MM.1S (cell line): ENCODE results near the gene CADM3.

Source experiments
- EZH2 ChIP-seq: fragments of 300-600 bp; sonication (generic); optimal IDR thresholded peaks from 2 replicates; pipeline ENCODE3; 2017; ENCODE audit warnings: low read depth, mild to moderate bottlenecking, antibody characterized with exemption, low read length, mixed read lengths
- EZH2phosphoT487 ChIP-seq: fragments of 300-600 bp; sonication (generic); IDR thresholded peaks from 2 replicates; pipeline ENCODE4 v1.6.1; 2018; ENCODE audit warnings: antibody characterized with exemption, low read length
- TF ChIP-seq, protein P1 (sequence below): fragments of 300-600 bp; sonication (generic); IDR thresholded peaks from 2 replicates; pipeline ENCODE4 v1.5.1; 2016; ENCODE audit warnings: antibody characterized with exemption, low read length, mixed read lengths

GRCh38 chr1:159142391-159142663 is 29.1 kb upstream of the CADM3 start:
- TF ChIP-seq, protein P1, sequence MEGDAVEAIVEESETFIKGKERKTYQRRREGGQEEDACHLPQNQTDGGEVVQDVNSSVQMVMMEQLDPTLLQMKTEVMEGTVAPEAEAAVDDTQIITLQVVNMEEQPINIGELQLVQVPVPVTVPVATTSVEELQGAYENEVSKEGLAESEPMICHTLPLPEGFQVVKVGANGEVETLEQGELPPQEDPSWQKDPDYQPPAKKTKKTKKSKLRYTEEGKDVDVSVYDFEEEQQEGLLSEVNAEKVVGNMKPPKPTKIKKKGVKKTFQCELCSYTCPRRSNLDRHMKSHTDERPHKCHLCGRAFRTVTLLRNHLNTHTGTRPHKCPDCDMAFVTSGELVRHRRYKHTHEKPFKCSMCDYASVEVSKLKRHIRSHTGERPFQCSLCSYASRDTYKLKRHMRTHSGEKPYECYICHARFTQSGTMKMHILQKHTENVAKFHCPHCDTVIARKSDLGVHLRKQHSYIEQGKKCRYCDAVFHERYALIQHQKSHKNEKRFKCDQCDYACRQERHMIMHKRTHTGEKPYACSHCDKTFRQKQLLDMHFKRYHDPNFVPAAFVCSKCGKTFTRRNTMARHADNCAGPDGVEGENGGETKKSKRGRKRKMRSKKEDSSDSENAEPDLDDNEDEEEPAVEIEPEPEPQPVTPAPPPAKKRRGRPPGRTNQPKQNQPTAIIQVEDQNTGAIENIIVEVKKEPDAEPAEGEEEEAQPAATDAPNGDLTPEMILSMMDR = no peak
- no peak for TF ChIP-seq EZH2
- no peak for TF ChIP-seq EZH2phosphoT487
